ENCODE measurements around the gene TDRD7.
A peak's percentile ranks its signal among the peaks of the same experiment; 100 is the strongest.

The TDRD7 gene

DNA sequence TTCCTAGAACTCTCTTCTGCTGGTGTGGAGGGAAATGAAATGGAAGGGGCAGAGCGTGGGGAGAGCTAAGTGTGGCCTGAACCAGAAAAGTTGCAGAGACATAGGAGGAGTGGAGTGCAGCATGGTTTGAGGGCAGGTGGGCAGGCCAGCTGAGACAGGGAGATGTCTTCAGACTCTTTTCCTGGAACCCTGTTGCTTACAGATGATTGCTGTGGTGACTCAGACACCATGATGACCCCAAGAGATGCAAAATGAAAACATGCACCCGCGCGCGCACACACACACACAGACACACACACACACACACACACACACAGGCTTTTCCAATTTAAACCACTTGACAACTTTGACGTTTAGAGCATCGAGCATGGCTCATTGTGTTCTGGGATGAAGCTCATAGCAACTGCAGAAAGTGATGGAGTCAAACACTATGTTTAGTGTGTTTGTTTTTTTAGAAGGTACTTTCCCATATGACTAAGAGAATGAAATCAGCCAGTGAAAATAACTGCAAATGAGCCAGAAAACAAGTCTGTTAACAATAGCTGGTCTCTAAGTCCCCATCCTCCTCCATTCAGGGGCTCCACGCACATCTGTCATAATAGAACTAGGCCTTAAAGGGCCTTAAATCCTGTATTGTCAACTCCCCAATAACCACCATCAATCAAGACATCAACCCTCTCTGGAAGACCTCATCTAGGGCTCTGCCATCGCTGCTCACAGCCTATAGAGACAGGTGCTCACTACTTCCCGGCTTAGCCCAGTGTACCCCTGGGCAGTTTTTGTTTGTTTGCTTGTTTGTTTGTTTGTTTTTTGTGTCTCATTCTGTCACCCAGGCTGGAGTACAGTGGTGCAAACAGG lies 99.1 kb downstream of the TDRD7 start:
- H3K4me3 ChIP-seq (ENCODE audit: low read depth in 1 of 2, low read length in 2 of 2) = no peak overlapping the region
- peaks cover 3% of the 10 kb centered on the region for H3K36me3 ChIP-seq (ENCODE audit: insufficient read depth, low read length)
- H3K27me3 ChIP-seq (ENCODE audit: control insufficient read depth in 1 of 2, insufficient read depth in 2 of 2, low read length in 2 of 2) = no peaks in the 10 kb centered on the region
- peaks cover 27% of the 10 kb centered on the region for H3K4me1 ChIP-seq (ENCODE audit: insufficient read depth, low read length)
- no peaks in the 10 kb centered on the region for H3K9me3 ChIP-seq (ENCODE audit: low read length)
- no peak overlapping the region for H3K27ac ChIP-seq (ENCODE audit: low read depth, low read length)
- no peak overlapping the region for H3K9ac ChIP-seq (ENCODE audit: low read length)

DNA sequence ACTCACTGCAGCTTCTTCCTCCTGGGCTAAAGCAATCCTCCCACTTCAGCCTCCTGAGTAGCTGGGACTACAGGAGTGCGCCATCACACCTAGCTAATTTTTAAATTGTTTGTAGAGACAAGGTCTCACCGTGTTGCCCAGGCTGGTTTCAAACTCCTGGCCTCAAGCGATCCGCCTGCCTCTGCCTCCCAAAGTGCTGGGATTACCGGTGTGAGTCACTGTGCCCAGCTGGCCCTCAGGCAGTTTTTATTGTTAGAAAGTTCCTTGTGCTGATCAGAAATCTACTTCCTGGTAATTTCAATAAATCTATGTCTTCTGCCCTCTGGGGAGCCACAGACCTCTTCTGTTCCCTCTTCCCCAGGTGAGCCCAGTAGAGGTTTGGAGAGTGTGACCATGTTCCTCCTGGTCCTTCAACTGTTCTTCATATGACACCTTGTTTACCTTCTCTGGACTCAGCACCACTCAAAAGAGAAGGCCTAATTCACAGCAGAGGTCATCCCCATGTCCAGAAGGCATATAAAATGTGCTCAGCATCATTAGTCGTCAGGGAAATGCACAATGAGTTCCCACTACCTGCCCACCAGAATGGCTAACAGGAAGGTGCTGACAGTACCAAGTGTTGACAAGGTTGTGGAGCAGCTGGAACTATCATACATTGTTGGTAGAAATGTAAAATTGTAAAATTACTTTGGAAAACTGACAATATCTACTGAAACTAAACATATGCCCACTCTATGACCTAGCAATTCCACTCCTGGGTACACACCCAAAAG lies 99.9 kb downstream of the TDRD7 start:
- H3K9ac ChIP-seq (ENCODE audit: low read length) = no peak overlapping the region
- H3K9me3 ChIP-seq (ENCODE audit: low read length) = no peaks in the 10 kb centered on the region
- no peak overlapping the region for H3K4me3 ChIP-seq (ENCODE audit: low read depth in 1 of 2, low read length in 2 of 2)
- no peaks in the 10 kb centered on the region for H3K27me3 ChIP-seq (ENCODE audit: control insufficient read depth in 1 of 2, insufficient read depth in 2 of 2, low read length in 2 of 2)
- no peak overlapping the region for H3K27ac ChIP-seq (ENCODE audit: low read depth, low read length)
- H3K4me1 ChIP-seq (ENCODE audit: insufficient read depth, low read length) = peaks cover 34% of the 10 kb centered on the region
- peaks cover 3% of the 10 kb centered on the region for H3K36me3 ChIP-seq (ENCODE audit: insufficient read depth, low read length)

DNA sequence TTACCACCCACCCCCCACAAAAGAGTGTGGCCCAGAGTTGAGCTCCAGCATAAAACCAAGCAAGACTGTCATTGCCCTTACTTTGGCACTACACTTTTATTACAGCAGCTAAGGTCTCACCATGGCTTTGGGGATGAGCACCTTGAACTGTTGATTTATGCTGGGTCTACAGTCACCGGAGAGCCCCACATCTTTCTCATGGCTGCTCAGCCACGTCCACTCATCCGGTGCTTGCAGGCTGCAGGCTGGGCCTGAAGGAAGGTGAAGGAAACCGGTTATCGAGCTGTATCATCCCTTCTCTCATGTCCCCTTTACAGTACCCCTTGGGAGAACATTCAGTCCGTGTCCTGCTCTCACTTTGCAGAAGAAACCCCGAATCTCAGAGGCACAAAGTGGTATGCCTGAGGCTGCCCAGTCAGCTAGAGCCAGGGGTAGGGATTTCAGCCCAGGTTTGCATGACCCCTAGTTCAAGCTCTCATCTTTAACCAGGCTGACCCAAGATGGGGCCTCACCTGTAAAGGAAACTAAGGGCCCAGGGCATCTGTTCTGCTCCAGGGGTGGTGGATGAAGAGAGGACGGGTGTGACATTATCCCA lies 101.2 kb downstream of the TDRD7 start:
- Histone ChIP-seq H3K9ac (ENCODE audit: low read length) (no peak overlapping the region), H3K36me3 (ENCODE audit: insufficient read depth, low read length) (peaks cover 3% of the 10 kb centered on the region), H3K4me3 (ENCODE audit: low read depth in 1 of 2, low read length in 2 of 2) (no peak overlapping the region), H3K9me3 (ENCODE audit: low read length) (no peaks in the 10 kb centered on the region), H3K27me3 (ENCODE audit: control insufficient read depth in 1 of 2, insufficient read depth in 2 of 2, low read length in 2 of 2) (no peaks in the 10 kb centered on the region), H3K27ac (ENCODE audit: low read depth, low read length) (no peak overlapping the region), H3K4me1 (ENCODE audit: insufficient read depth, low read length) (peaks cover 38% of the 10 kb centered on the region)

DNA sequence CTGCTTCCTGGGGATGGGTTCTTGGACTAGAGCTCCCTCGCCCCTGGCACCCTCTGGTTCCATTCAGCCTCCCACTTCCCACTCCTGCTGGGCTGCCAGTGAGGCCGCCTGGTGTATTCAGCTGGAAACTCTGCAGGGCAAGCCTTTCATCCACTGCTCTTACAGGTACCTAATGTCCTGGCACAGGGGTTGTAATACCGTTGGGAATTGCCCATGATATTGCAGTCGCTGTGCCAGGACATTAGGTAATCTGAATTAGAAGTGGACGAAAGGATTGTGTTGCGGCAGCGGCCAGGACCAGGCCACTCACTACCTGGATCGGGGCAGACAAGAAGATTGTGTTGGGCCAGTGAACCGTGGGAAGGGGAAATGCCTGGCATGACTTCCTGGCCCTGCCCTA lies 102.6 kb downstream of the TDRD7 start:
- no peak overlapping the region for H3K9ac ChIP-seq (ENCODE audit: low read length)
- peaks cover 3% of the 10 kb centered on the region for H3K36me3 ChIP-seq (ENCODE audit: insufficient read depth, low read length)
- no peaks in the 10 kb centered on the region for H3K27me3 ChIP-seq (ENCODE audit: control insufficient read depth in 1 of 2, insufficient read depth in 2 of 2, low read length in 2 of 2)
- H3K27ac ChIP-seq (ENCODE audit: low read depth, low read length) = no peak overlapping the region
- no peak overlapping the region for H3K4me3 ChIP-seq (ENCODE audit: low read depth in 1 of 2, low read length in 2 of 2)
- H3K9me3 ChIP-seq (ENCODE audit: low read length) = no peaks in the 10 kb centered on the region
- H3K4me1 ChIP-seq (ENCODE audit: insufficient read depth, low read length) = peaks cover 52% of the 10 kb centered on the region

DNA sequence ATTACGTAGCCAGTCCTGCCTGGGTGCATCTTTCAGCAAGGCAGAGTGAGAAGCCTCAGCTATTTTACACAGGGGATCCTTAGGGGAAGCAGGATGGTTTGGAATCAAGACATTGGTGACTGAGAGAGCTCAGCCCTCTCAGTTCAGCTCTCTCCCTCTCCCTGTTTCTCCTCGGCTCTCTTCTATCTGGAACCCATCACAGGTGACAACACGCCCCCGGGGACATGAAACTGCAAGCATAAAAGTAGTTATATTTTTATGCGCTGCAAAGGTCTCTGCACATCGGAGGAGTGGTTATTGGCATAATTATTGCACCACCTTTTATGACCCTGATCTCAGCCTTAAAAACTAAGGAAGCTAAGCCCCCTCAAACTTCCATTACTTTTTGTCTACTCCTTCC lies 103.8 kb downstream of the TDRD7 start:
- Histone ChIP-seq H3K9ac (ENCODE audit: low read length) (no peak overlapping the region), H3K4me3 (ENCODE audit: low read depth in 1 of 2, low read length in 2 of 2) (no peak overlapping the region), H3K9me3 (ENCODE audit: low read length) (no peaks in the 10 kb centered on the region), H3K4me1 (ENCODE audit: insufficient read depth, low read length) (peaks cover 60% of the 10 kb centered on the region), H3K27me3 (ENCODE audit: control insufficient read depth in 1 of 2, insufficient read depth in 2 of 2, low read length in 2 of 2) (no peaks in the 10 kb centered on the region), H3K36me3 (ENCODE audit: insufficient read depth, low read length) (peaks cover 3% of the 10 kb centered on the region), H3K27ac (ENCODE audit: low read depth, low read length) (no peak overlapping the region)

DNA sequence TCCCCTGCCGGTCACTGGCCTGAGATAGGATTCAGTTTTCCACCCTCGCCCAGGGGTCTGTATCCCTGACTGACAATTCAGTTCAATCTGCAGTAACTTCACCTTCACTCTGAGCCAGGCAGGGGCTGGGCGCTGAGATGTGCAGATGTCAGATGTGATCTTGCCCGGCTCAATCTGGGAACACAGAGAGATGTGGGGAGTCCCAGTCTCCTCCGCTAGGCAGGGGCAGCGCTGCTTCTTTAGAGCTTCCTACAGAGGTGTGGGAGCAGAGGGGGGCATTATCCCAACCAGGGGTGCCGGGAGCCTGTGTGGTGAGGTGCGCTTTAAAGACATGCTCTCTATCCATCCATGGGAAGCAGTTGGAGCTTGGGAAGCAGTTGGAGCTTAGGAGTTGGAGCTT lies 104.2 kb downstream of the TDRD7 start:
- no peak overlapping the region for H3K4me3 ChIP-seq (ENCODE audit: low read depth in 1 of 2, low read length in 2 of 2)
- H3K9ac ChIP-seq (ENCODE audit: low read length) = no peak overlapping the region
- H3K4me1 ChIP-seq (ENCODE audit: insufficient read depth, low read length) = peaks cover 60% of the 10 kb centered on the region
- H3K36me3 ChIP-seq (ENCODE audit: insufficient read depth, low read length) = peaks cover 3% of the 10 kb centered on the region
- H3K9me3 ChIP-seq (ENCODE audit: low read length) = no peaks in the 10 kb centered on the region
- H3K27ac ChIP-seq (ENCODE audit: low read depth, low read length) = no peak overlapping the region
- no peaks in the 10 kb centered on the region for H3K27me3 ChIP-seq (ENCODE audit: control insufficient read depth in 1 of 2, insufficient read depth in 2 of 2, low read length in 2 of 2)

DNA sequence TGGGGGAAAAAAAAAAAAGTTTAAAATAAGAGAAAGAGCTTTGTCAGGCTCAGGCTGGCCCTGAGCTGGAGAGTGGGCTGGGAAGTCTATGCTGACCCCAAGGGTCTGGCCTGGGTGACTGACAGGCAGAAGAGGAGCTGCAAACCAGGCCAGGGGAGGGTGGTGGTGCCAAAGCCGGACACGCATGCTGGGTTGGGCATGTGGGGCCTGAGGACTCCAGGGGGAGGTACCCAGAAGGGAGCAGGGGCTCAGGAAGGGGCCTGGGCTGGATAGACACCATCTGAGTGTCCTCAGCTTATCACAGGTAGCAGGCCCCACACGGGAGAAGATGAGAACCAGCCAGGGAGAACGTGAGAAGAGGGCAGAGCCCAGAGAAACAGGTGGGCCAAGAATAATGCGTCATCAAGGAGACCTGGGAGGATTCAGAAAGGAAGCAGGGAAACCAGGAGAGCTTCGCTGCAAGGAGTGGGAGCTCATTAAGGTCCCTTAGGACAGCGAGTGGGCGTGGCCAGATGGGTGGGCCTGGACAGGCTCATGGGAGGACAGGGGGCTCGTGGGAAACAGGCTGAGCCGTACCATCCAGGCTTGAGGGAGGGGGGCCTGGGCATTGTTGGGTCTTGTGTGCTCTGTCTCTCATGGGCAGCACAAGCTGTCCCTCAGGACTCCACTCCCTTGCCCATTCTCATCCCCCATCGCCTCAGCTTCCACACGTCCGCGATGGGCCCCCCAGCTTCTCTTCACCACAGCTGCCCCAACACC lies 105.6 kb downstream of the TDRD7 start:
- Histone ChIP-seq H3K4me1 (ENCODE audit: insufficient read depth, low read length) (peaks cover 62% of the 10 kb centered on the region), H3K9ac (ENCODE audit: low read length) (no peak overlapping the region), H3K27ac (ENCODE audit: low read depth, low read length) (peak overlapping the region; percentile 70)

DNA sequence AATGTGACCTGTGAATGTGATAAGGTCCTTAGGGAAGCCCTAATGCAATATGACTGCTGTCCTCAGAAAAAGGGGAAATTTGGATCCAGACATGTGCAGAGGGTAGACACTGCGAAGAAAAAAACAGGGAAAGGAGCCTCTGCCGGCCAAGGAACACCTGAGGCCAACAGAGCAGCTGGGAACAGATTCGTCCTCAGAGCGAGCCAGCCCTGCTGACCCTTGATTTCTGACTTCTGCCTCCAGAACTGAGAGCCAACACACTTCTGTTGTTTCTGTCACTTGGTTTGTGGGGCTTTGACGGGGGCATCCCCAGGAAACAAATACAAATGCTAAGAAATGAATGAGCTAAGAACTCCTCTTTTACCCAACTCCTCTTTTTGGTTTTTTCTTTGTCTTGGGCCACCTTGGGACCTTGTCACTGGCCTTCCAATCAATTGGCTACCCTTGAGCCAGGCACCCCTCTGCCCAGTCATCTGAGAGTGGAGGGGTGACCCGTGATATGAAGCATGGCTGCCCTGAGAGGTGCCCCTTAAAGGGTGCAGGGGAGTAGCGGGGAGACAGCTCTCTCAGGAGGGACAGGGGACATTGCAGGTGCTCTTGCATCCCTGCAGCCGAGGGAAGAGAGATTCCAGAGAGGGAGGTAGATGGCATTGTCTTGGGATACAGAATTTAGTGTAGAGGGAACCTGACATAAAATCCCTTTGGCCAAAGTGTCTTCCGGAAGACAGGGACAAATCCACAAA lies 106.4 kb downstream of the TDRD7 start:
- H3K27ac ChIP-seq (ENCODE audit: low read depth, low read length) = peak overlapping the region; percentile 70
- peaks cover 62% of the 10 kb centered on the region for H3K4me1 ChIP-seq (ENCODE audit: insufficient read depth, low read length)
- no peaks in the 10 kb centered on the region for H3K36me3 ChIP-seq (ENCODE audit: insufficient read depth, low read length)
- peak overlapping the region; percentile 54 for H3K9ac ChIP-seq (ENCODE audit: low read length)
- peak overlapping the region in 1 of 2 donors; percentile 47 for H3K4me3 ChIP-seq (ENCODE audit: low read depth in 1 of 2, low read length in 2 of 2)
- no peaks in the 10 kb centered on the region for H3K27me3 ChIP-seq (ENCODE audit: control insufficient read depth in 1 of 2, insufficient read depth in 2 of 2, low read length in 2 of 2)
- H3K9me3 ChIP-seq (ENCODE audit: low read length) = no peaks in the 10 kb centered on the region

More for the DNA sequence above, 105.6 kb downstream of the TDRD7 start:
- Histone ChIP-seq H3K9me3 (ENCODE audit: low read length) (no peaks in the 10 kb centered on the region), H3K27me3 (ENCODE audit: control insufficient read depth in 1 of 2, insufficient read depth in 2 of 2, low read length in 2 of 2) (no peaks in the 10 kb centered on the region), H3K4me3 (ENCODE audit: low read depth in 1 of 2, low read length in 2 of 2) (no peak overlapping the region), H3K36me3 (ENCODE audit: insufficient read depth, low read length) (no peaks in the 10 kb centered on the region)

DNA sequence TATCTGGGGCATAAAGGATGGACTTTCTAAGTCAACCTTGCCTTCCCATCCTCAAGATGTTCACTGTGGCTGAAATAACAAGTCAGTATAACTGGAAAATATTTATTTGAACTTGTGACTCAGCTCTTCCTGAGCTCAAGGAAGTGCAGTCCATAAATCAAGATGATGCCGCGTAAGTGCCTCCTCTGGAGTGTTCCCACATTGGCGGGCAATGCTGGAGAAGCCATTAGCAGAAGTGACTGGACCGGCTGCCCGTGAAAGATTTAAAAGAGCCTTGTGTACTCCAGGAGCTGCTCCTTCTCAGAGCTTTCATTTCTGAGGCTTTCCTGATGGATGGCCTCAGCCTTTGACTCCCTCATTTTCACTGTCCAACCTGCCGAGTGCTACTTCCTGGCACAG lies 107.0 kb downstream of the TDRD7 start:
- H3K27ac ChIP-seq (ENCODE audit: low read depth, low read length) = peak overlapping the region; percentile 70
- H3K9ac ChIP-seq (ENCODE audit: low read length) = peak overlapping the region; percentile 54
- H3K27me3 ChIP-seq (ENCODE audit: control insufficient read depth in 1 of 2, insufficient read depth in 2 of 2, low read length in 2 of 2) = no peaks in the 10 kb centered on the region
- no peaks in the 10 kb centered on the region for H3K36me3 ChIP-seq (ENCODE audit: insufficient read depth, low read length)
- no peaks in the 10 kb centered on the region for H3K9me3 ChIP-seq (ENCODE audit: low read length)
- H3K4me1 ChIP-seq (ENCODE audit: insufficient read depth, low read length) = peaks cover 62% of the 10 kb centered on the region
- peak overlapping the region in 1 of 2 donors; percentile 47 for H3K4me3 ChIP-seq (ENCODE audit: low read depth in 1 of 2, low read length in 2 of 2)

DNA sequence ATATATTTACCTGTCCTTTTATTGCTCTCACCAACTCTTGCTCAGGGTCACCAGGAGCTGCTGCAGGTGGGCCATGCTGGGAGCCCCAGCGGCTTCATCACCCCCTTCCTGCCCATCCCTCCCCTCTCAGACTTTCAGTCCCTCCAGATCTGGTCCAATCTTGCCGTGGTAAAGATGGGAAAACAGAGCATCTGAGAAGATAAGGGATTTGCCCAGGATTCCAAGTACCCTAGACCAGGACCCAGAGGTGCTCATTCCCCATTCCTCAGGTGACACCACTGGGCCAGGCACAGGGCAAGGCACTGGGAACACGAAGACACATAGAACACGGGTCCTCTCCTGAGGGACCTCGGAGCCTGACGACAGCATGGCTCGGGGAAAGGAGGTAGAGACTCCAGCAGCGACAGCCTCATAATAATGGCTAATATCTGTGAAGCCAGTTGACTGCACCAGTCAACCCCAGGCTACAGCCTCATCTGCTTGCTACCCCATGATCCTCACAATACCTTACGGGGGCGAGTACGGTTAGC lies 107.6 kb downstream of the TDRD7 start:
- H3K36me3 ChIP-seq (ENCODE audit: insufficient read depth, low read length) = no peaks in the 10 kb centered on the region
- H3K27me3 ChIP-seq (ENCODE audit: control insufficient read depth in 1 of 2, insufficient read depth in 2 of 2, low read length in 2 of 2) = no peaks in the 10 kb centered on the region
- H3K27ac ChIP-seq (ENCODE audit: low read depth, low read length) = peak overlapping the region; percentile 45
- H3K4me1 ChIP-seq (ENCODE audit: insufficient read depth, low read length) = peaks cover 62% of the 10 kb centered on the region
- peak overlapping the region in 1 of 2 donors; percentile 47 for H3K4me3 ChIP-seq (ENCODE audit: low read depth in 1 of 2, low read length in 2 of 2)
- H3K9me3 ChIP-seq (ENCODE audit: low read length) = no peaks in the 10 kb centered on the region
- H3K9ac ChIP-seq (ENCODE audit: low read length) = no peak overlapping the region

Measured in muscle layer of colon (tissue), 2 donors.